C4-2B (cell line): ENCODE results near the gene CCDC158.

Experiments
- CTCF ChIP-seq: fragments of 450-650 bp; conservative IDR thresholded peaks from 2 replicates; pipeline ENCODE4 v1.5.1; 2017; ENCODE audit warnings: mild to moderate bottlenecking
- ZFX ChIP-seq: fragments of 450-650 bp; IDR thresholded peaks from 2 replicates; pipeline ENCODE4 v1.6.1; 2017

DNA sequence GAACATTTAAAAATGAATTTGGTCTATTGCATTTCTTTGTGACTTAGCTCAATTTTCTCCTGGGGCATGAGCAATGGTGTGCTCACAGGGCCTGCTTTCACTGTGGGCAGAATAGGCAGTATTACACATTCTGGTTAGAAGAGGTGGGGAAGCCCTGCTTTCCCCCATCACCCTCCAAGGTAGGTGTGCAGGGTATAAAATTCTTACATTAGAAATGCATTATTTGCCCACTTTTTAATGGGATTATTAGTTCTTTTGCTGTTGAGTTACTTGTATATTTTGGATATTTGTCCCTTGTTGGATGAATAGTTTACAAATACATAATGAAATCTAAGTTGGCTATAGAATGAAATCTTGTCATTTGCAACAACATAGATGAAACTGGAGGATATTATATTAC is 122.7 kb downstream of the CCDC158 start:
- TF ChIP-seq CTCF (no peak), ZFX (no peak)
